ENCODE measurements around the gene YKT6.

Gene YKT6

GRCh38 chr7:44237696-44238095 is 36.9 kb downstream of the YKT6 start:
- no peak for DNase-seq

DNA sequence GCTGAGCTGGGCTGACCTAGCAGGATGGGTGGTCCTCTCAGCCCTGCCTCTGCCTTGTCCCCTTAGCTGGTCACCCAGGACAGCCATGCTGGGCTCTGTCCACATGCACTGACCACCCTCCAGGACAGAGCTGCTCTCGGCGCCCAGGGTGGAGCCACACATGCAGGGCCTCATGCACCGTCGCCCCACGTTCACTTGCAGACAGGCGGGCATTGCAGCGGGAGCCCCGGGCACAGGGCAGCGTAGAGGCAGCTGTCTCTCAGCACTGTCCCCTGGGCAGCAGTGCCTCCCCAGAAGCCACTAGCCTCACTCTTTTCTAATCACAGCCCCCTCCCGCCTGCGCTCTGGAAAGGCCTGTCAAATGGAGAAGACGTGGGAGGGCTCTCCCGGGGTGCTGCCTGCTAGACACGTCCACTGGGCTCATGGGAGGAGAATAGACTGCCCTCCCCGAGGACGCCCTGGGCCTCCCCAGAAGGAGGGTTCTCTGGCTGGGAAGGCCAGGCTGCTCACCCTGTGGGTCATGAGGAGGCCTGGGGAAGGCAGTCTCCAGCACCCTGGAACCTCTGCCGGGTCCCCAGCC is 37.4 kb downstream of the YKT6 start:
- no peak for DNase-seq

- DNase-seq: no peak
These were observed 38.6 kb downstream of the YKT6 start for GRCh38 chr7:44239361-44239760.

DNA sequence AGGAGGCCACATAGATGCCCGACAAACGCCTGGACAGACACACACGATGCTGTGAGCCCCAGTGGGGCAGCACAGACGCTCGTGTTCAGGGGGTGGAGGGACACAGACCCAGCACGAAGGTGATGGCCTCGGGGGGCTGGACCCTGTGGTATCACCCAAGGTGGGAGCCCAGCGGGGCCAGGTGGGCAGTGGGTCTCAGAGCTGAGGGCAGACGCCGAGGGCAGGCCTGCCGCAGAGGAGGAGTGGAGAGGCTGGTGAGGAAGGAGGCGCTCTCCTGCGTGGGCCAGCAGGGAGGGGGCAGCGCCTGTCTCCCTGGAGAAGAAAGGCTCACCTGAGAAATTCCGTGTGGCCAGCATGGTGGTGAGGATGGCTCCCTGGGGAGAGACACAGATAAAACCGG is 39.6 kb downstream of the YKT6 start:
- DNase-seq: no peak

DNA sequence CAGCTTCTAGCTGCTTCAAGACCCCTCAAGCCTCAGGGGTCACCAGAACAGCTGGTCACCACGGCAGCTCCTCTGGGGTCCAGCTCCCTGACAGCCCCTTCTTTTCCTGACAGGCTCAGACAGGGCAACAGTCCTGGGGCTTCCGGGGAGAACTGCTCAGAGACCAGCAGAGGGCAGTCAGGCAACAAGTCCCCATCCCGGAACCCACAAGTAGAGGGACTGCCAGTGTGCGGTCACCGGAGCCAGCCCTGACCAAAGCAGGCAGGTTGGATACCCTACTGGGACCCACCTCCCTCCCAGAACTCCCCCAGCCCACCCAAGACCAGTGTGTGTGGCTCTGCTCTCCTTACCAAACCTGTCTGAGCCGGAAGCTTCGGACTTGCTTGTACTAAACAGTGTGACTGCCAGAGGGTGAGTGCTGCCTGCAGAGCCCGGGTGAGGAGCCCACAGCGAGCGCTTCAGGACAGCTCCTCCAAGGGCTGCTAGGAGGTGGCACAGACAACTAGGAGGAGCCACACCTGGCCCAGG is 40.3 kb downstream of the YKT6 start:
- DNase-seq: peak; percentile 69

- no peak for DNase-seq
These were observed 41.3 kb downstream of the YKT6 start for GRCh38 chr7:44242091-44242490.

DNA sequence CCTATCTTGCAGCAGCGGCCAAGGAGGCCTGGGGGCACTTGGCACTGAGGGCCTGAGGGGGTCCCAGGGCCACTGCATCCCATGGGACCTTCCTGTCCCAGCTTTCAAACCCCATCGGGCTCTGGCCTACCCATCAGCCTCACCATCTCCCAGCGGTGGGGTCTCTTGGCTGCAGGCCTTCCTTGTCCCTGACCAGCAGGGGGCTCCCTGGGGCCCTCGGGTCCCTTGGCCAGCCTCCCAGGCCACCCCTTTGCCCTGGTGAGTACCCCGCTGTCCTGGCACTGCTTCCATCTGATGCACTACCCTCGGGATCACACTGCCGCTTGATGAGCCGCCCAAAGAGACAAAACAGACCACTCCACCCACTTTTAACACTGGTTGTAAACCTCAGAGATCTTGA is 43.5 kb downstream of the YKT6 start:
- DNase-seq: peak; percentile 49

GRCh38 chr7:44246396-44247113 is 45.8 kb downstream of the YKT6 start:
- no peak for DNase-seq

GRCh38 chr7:44247868-44248651 is 47.3 kb downstream of the YKT6 start:
- DNase-seq: no peak

- DNase-seq: no peak
These were observed 49.0 kb downstream of the YKT6 start for GRCh38 chr7:44249639-44250234.

- no peak for DNase-seq
These were observed 50.5 kb downstream of the YKT6 start for GRCh38 chr7:44251269-44251668.

DNA sequence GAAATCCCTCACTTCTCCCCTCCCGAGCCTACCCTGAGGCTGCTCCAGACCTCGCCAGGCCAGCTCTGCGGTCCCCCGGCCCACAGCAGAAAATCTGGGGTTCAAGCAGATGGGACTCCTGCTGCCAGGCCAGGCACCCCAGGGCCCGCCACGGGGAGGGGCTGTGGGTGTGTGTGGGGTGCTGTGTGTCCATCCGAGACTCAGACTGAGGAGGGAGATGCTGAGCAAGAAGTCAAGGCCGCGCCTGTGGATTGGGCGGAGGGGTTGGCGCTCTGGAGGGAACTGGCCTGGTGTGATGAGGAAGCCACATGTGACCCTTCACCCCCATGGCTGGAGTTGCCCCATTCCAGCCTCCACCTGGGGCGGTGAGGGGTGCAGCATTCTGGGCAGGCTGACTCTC is 51.1 kb downstream of the YKT6 start:
- no peak for DNase-seq

- no peak for DNase-seq
These were observed 55.7 kb downstream of the YKT6 start for GRCh38 chr7:44256459-44256858.

DNA sequence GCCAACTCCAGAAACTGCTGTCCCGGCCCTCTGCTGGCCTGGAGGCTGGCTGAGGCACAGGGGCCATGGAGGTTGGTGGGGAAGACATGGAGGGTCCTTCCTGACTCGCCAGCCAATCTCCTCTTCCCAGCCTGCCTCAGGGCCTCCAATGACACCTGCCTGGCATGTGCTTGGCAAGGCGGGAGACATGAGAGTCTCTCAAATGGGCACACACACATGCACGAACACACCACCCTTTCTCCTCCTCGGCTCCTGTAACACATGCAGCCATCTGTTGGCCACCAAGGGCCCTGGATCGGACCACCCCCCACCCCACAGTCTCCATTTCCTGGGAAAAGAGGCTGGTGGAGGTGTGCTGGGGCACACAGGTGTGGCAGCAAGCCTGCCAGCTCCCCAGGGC is 56.4 kb downstream of the YKT6 start:
- no peak for DNase-seq

DNA sequence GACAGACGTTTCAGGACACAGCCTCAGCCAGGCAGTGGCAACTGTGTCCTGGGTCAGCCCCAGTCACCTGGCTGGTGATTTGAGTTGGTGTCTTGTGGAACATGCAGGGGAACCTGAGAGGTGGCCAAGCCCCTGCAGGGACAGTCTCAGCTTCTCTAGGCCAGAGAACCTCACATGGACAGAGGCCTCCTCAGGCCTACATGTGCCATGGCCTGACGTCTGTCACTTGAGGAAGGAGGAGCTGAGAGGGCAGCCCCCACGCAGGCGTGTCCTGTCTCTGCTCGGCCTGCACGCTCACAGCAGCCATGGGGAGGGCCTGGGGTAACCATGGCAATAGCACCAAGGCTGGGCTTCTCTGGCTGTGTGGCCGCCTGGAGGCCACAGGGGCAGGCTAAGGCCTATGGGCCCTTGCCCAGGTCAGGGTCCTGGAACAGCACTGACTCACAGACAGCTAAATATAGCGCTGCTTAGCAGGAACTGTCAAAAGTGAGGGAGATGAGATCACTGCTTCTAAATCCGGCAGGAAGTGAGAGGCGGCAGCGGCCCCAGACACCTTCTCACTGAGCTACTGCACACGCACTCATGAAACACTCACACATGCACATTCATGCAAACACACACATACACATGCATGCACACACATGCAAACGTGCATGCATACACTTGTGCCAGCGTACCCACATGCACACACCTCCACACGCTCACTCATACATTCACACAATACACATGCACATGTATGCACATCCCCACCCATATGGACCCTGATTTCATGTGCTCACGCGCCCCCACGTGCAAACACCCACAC is 57.0 kb downstream of the YKT6 start:
- DNase-seq: peak; percentile 80

GRCh38 chr7:44258423-44258760 is 57.6 kb downstream of the YKT6 start:
- no peak for DNase-seq

- DNase-seq: no peak
These were observed 58.2 kb downstream of the YKT6 start for GRCh38 chr7:44258865-44259546.

DNA sequence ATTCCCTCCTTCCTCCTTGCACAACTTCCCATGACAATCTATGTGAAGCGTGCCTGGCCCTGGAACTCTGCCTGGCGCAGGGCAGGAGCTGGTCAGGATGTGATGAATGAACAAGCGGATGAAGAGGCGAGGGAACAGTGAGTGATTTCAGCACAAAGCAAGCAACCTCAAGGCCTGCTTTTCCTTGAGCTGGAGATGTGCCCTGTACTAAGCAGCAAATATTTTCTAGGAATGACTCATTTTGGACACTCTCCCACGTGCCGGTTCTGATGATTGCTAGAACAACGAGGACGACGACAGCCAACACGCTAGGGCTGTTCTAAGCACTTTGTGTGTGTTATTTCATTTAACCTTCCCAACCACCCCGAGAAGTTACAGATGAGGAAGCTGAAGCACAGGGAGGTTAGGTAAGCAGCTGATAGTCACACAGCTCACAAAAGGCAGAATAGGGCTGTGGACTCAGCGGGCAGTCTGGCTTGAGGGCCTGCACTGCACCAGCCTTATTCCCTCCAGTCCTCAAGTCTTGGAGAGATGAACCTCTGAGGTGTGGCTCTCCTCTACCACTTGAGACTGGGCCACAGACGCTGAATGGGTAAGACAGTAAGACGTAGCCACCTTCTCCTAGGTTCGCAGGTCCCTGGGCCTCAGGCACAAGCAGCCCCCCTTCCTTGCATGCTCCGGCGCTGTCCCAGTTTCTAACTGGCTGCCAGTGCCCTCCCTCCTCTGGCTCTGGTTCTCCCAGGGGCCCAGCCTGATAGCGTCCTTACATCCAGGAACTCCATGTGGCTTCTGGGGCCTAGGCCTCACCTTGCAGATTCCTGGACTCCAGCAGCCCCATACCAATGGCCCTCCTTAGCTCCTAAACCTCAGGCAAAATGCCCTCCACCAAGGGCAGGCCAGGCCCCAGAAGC is 59.0 kb downstream of the YKT6 start:
- DNase-seq: no peak

- no peak for DNase-seq
These were observed 60.5 kb downstream of the YKT6 start for GRCh38 chr7:44261240-44261639.

DNA sequence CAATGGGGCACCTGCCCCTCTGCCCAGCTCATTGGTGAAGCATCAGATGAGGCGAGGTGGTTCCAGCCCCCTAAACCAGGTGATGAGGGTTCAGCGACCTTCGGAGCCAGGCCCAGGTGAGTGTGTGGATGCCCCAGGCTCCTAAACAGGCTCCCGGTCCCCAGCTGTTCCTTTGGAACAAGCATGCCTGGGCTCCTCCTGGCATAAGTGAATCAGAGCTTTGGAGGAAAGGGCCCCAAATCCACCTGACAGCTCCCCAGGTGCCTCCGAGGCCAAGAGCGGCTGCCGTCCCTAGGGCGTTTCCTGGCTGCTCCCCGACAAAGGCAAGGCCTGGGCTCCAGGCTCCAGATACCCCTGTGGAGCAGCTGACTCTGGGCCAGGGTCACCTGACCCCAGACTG is 61.3 kb downstream of the YKT6 start:
- DNase-seq: no peak

Measured in CD4-positive, alpha-beta T cell treated with Interleukin-6 for 4 hours (primary cell).